ENCODE data around the gene ANAPC5. TPM values are rescaled to one million over a fixed set of nuclear protein-coding genes. Genes with fewer than 3 reads are reported as not detected.

The ANAPC5 gene
- total RNA-seq, 1 donor from 2014 or later, result 101 TPM

- TF ChIP-seq, protein P1, sequence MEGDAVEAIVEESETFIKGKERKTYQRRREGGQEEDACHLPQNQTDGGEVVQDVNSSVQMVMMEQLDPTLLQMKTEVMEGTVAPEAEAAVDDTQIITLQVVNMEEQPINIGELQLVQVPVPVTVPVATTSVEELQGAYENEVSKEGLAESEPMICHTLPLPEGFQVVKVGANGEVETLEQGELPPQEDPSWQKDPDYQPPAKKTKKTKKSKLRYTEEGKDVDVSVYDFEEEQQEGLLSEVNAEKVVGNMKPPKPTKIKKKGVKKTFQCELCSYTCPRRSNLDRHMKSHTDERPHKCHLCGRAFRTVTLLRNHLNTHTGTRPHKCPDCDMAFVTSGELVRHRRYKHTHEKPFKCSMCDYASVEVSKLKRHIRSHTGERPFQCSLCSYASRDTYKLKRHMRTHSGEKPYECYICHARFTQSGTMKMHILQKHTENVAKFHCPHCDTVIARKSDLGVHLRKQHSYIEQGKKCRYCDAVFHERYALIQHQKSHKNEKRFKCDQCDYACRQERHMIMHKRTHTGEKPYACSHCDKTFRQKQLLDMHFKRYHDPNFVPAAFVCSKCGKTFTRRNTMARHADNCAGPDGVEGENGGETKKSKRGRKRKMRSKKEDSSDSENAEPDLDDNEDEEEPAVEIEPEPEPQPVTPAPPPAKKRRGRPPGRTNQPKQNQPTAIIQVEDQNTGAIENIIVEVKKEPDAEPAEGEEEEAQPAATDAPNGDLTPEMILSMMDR (conservative IDR thresholded peaks at IDR 0.05), result no peak
- no peaks in the 10 kb centered on the region for H3K27me3 Mint-ChIP-seq
Observed at GRCh38 chr12:121358073-121358472, 5.9 kb upstream of the ANAPC5 start.

GRCh38 chr12:121357331-121357730, 5.1 kb upstream of the ANAPC5 start:
- Mint-ChIP-seq H3K9me3 (no peaks in the 10 kb centered on the region), H3K36me3 (no peaks in the 10 kb centered on the region), H3K4me1 (ENCODE audit: unreplicated experiment) (peaks cover 5% of the 10 kb centered on the region), H3K27me3 (no peaks in the 10 kb centered on the region), H3K27ac (no peak overlapping the region), H3K4me3 (no peak overlapping the region)
- no peak for DNase-seq (ENCODE audit: extremely low spot score, unreplicated experiment)
- TF ChIP-seq, protein P1 (conservative IDR thresholded peaks at IDR 0.05), result no peak

More at GRCh38 chr12:121358073-121358472, 5.9 kb upstream of the ANAPC5 start:
- H3K9me3 Mint-ChIP-seq, result no peaks in the 10 kb centered on the region
- H3K36me3 Mint-ChIP-seq, result no peaks in the 10 kb centered on the region
- peak overlapping the region; percentile 43 for H3K27ac Mint-ChIP-seq
- DNase-seq (ENCODE audit: extremely low spot score, unreplicated experiment), result no peak
- peaks cover 2% of the 10 kb centered on the region for H3K4me1 Mint-ChIP-seq (ENCODE audit: unreplicated experiment)
- no peak overlapping the region for H3K4me3 Mint-ChIP-seq

DNA sequence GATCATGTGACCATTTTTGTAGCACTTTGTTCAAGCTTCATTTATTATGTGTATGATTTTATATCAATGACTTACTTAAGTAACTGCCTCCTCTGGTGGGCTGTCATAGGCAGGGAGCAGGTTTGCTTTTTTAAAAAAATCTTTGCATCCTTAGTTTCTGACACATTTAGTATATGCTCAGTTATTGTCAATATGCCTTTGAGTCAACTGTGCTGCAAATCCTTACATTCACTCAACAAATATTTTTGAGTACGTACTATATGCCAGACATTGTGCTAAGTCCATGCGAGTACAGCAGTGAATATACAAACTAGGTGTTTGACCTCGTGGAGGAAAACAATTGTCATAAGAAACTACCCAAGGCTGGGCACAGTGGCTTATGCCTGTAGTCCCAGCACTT, 4.4 kb upstream of the ANAPC5 start:
- Mint-ChIP-seq H3K4me3 (no peak overlapping the region), H3K4me1 (ENCODE audit: unreplicated experiment) (peaks cover 5% of the 10 kb centered on the region), H3K9me3 (no peaks in the 10 kb centered on the region), H3K27ac (no peak overlapping the region), H3K36me3 (no peaks in the 10 kb centered on the region), H3K27me3 (no peaks in the 10 kb centered on the region)
- TF ChIP-seq, protein P1 (conservative IDR thresholded peaks at IDR 0.05), result no peak
- no peak for DNase-seq (ENCODE audit: extremely low spot score, unreplicated experiment)

GRCh38 chr12:121355818-121356217, 3.6 kb upstream of the ANAPC5 start:
- H3K27me3 Mint-ChIP-seq, result no peaks in the 10 kb centered on the region
- TF ChIP-seq, protein P1 (conservative IDR thresholded peaks at IDR 0.05), result no peak
- no peak overlapping the region for H3K4me3 Mint-ChIP-seq
- no peak overlapping the region for H3K27ac Mint-ChIP-seq
- no peaks in the 10 kb centered on the region for H3K36me3 Mint-ChIP-seq
- H3K9me3 Mint-ChIP-seq, result no peaks in the 10 kb centered on the region
- DNase-seq (ENCODE audit: extremely low spot score, unreplicated experiment), result no peak
- peaks cover 5% of the 10 kb centered on the region for H3K4me1 Mint-ChIP-seq (ENCODE audit: unreplicated experiment)

DNA sequence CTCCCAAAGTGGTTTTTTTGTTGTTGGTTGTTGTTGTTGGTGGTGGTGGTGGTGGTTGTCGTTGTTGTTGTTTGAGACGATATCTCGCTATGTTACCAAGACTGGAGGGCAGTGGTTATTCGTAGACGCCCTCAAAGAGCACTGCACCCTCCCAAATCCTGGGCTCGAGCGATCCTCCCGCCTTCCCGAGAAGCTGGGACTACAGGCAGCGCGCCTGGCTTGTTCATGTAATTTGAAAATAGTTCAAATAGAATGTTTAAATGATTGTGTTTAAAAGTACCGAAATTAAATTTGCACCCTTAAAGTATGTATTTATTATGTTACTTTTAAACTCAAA, 439 bp upstream of the ANAPC5 start:
- H3K9me3 Mint-ChIP-seq, result no peaks in the 10 kb centered on the region
- H3K27me3 Mint-ChIP-seq, result no peaks in the 10 kb centered on the region
- peak overlapping the region; percentile 98 for H3K4me3 Mint-ChIP-seq
- H3K36me3 Mint-ChIP-seq, result no peaks in the 10 kb centered on the region
- peak; percentile 73 for DNase-seq (ENCODE audit: extremely low spot score, unreplicated experiment)
- TF ChIP-seq, protein P1 (conservative IDR thresholded peaks at IDR 0.05), result no peak
- peak overlapping the region; percentile 97 for H3K27ac Mint-ChIP-seq
- H3K4me1 Mint-ChIP-seq (ENCODE audit: unreplicated experiment), result peaks cover 9% of the 10 kb centered on the region

DNA sequence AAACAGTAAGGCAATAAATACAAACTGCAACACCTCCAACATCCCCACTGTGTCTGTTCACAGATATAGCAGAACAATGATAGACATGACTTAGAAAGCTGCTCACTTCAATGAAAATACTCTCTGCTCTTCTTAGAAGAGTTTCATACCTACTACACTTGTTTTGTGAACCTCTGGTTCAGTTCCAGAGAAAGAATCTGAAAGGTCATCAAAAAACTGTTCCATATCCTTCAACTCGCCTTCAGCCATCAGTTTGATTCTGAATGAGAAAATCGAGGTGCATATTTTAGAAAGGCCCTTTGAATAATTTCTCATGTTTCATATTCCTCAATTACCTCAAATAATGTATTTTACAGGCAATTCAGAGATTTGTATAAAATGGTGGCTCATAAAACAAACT, 5.5 kb downstream of the ANAPC5 start:
- DNase-seq (ENCODE audit: extremely low spot score, unreplicated experiment), result no peak
- Mint-ChIP-seq H3K27me3 (no peaks in the 10 kb centered on the region), H3K27ac (no peak overlapping the region), H3K36me3 (peaks cover 13% of the 10 kb centered on the region), H3K4me1 (ENCODE audit: unreplicated experiment) (peaks cover 4% of the 10 kb centered on the region), H3K4me3 (no peak overlapping the region), H3K9me3 (no peaks in the 10 kb centered on the region)
- TF ChIP-seq, protein P1 (conservative IDR thresholded peaks at IDR 0.05), result no peak

Data from type B pancreatic cell (in vitro differentiated cells).